Sigmoid colon (tissue), 7 donors: ENCODE measurements around the gene TMEM239. TPM values are rescaled to one million over a fixed set of nuclear protein-coding genes. Genes with fewer than 3 reads are reported as not detected.
A peak's percentile ranks its signal among the peaks of the same experiment; 100 is the strongest.

ENCODE experiments used
- DNase-seq: peaks from one replicate; pipeline ENCODE4 v3.0.0-alpha.2; 2019
- H3K27ac ChIP-seq, 4 donors: fragments of 200-600 bp; sonication (generic); one replicate each; pipeline ENCODE4 v1.5.1; 2016 to 2019; ENCODE audit warnings: mild to moderate bottlenecking in 1 of 4
- H3K27me3 ChIP-seq, 3 donors: fragments of 200-600 bp; sonication (generic); one replicate each; pipeline ENCODE4 v1.5.1; 2019; ENCODE audit warnings: mild to moderate bottlenecking in 1 of 3
- H3K36me3 ChIP-seq, 4 donors: fragments of 200-600 bp; sonication (generic); one replicate each; pipeline ENCODE4 v1.5.1; 2016 to 2019
- H3K4me1 ChIP-seq, 4 donors: fragments of 200-600 bp; sonication (generic); one replicate each; pipeline ENCODE4 v1.5.1; 2017 to 2019
- H3K4me3 ChIP-seq, 4 donors: fragments of 200-600 bp; sonication (generic); one replicate each; pipeline ENCODE4 v1.5.1; 2017 to 2019; ENCODE audit warnings: mild to moderate bottlenecking in 2 of 4, moderate library complexity in 1 of 4
- H3K9me3 ChIP-seq, 4 donors: fragments of 200-600 bp in 3 of 4; sonication (generic) in 3 of 4; one replicate each; pipeline versions ENCODE4 v1.5.1 to v1.6.1; 2013 to 2019
- CTCF ChIP-seq, 4 experiments: fragments of 450-650 bp in 3 of 4; fragments of 200-600 bp in 1 of 4; IDR thresholded peaks; one replicate each; pipeline ENCODE4 v1.5.1; 2016 to 2019; ENCODE audit warnings: antibody characterized with exemption in 4 of 4, mild to moderate bottlenecking in 3 of 4, moderate library complexity in 2 of 4
- EP300 ChIP-seq, 4 donors: sonication (generic); formaldehyde crosslinking; IDR thresholded peaks; one replicate each; pipeline ENCODE4 v1.6.1; 2017; ENCODE audit warnings: antibody characterized with exemption in 4 of 4
- POLR2A ChIP-seq, 2 donors: fragments of 450-650 bp; IDR thresholded peaks; one replicate each; pipeline ENCODE4 v1.6.1; 2016; ENCODE audit warnings: antibody characterized with exemption in 2 of 2, mild to moderate bottlenecking in 2 of 2, moderate library complexity in 2 of 2
- POLR2AphosphoS5 ChIP-seq, 4 donors: sonication (generic); formaldehyde crosslinking; IDR thresholded peaks; one replicate each; pipeline ENCODE4 v1.6.1; 2017; ENCODE audit warnings: antibody characterized with exemption in 4 of 4
- WGBS, 2 donors: extraction: QIAGEN DNeasy Blood & Tissue Kit; methylation state at CpG; one replicate each; pipeline ENCODE4 v1.1.7; 2013; 5-methylcytosine and 5-hydroxymethylcytosine counted together
- intact Hi-C: fragments of 100-400 bp; cut with DNase I; formaldehyde crosslinking; loops from one replicate; pipeline ENCODE4 v1.15.1; 2023
- polyA plus RNA-seq, 3 donors: library from polyadenylated mRNA; stranded (reverse); fragments of 200-250 nt; gene quantifications; one replicate each; pipeline ENCODE4 v1.2.3, GENCODE V29; 2013
- total RNA-seq, 4 donors: library from RNA; depleted of rRNA; stranded (reverse); fragments of >200 nt; gene quantifications; one replicate each; pipeline ENCODE4 v1.1.0, GENCODE V29; 2016
- donor health status: healthy with polysubstance abuse.
- donor health status: Bipolar disorder and iron deficiency.
- donor health status: healthy.

Gene TMEM239
- total and polyA plus RNA-seq, 7 donors: 0.28 TPM; not detected in 6

DNA sequence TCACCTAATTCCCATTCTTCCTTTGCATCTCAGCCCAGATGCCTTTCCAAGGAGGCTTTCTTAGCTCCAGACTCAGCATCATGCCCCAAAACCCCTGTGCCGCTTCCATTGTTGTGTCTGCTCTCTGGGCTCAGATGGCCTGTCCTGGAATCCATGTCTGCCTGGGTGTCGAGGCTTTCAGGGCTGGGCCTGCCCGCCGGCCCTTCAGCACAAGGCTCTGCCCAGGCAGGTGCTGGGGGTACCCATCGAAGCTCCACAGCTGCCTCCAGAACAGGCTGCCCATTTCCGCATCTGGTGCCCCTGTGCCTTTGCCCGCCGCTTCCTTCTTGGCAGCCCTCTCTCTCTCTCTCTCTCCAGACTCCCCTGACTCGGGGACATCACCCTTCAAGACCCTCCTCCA lies 16.9 kb upstream of the TMEM239 start:
- H3K4me3 ChIP-seq: peak overlapping the region in 2 of 4 donors; percentile 29 to 35
- WGBS, 2 donors: 42 to 66% methylated on average over 9 of the region's 9 CpGs
- H3K27ac ChIP-seq: no peak overlapping the region
- H3K36me3 ChIP-seq: no peaks in the 10 kb centered on the region
- DNase-seq: no peak
- peaks cover 22 to 83% (median 48%) of the 10 kb centered on the region in 3 donors for H3K27me3 ChIP-seq
- peaks cover 0 to 18% (median 12%) of the 10 kb centered on the region in 4 donors for H3K4me1 ChIP-seq
- intact Hi-C loops: no loop called here
- H3K9me3 ChIP-seq: no peaks in the 10 kb centered on the region
- TF ChIP-seq EP300 (IDR thresholded peaks at IDR 0.05): no peak

DNA sequence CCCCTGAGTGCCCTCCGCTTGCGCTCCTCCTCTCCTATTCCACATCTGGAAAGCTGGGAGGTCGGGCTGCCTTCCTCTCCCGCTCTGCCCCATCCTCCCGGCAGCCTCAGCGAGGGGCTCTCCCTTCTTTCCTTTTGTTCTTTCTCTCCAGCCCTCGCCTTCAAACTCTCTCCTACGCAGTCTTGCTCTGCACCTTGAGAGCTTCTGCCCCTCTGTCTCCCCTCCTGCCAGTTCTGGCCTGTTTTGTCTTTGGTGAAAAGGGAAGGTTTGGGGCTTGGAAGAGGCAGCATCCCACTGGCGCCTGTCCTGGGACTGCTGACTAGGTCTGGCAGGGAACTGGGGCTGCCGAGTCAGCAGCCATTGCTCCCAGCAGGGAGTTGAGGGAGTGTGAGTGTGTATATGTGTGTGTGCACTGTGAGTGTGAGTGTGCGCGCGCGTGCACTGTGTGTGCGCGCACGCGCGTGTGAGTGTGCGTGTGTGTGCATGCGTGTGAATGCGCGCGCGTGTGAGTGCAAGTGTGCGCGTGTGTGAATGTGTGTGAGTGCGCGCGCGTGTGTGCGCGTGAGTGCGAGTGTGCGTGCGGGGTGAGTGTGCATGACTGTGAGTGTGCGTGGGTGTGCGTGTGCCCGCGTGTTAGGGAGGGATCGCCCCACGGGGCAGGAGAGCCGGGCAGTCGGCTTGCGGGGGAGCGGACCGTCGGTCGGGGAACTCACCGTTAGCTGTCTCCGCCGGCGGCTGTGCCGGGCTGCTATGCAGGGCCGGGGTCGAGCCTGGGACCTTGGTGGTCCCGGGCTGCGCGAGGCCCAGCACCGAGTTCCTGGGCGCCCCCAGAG lies 16.3 kb upstream of the TMEM239 start:
- intact Hi-C loops: no loop called here
- peak overlapping the region in 2 of 4 donors; percentile 29 to 35 for H3K4me3 ChIP-seq
- 3 to 6% methylated on average over 61 of the region's 61 CpGs for WGBS, 2 donors
- no peak overlapping the region for H3K27ac ChIP-seq
- H3K9me3 ChIP-seq: no peaks in the 10 kb centered on the region
- peaks cover 0 to 21% (median 12%) of the 10 kb centered on the region in 4 donors for H3K4me1 ChIP-seq
- TF ChIP-seq EP300 (IDR thresholded peaks at IDR 0.05): no peak
- no peak for TF ChIP-seq CTCF (IDR thresholded peaks at IDR 0.05)
- no peak for TF ChIP-seq POLR2A (IDR thresholded peaks at IDR 0.05)
- TF ChIP-seq POLR2AphosphoS5 (IDR thresholded peaks at IDR 0.05): no peak
- peaks cover 23 to 86% (median 54%) of the 10 kb centered on the region in 3 donors for H3K27me3 ChIP-seq
- no peak for DNase-seq
- no peaks in the 10 kb centered on the region for H3K36me3 ChIP-seq

DNA sequence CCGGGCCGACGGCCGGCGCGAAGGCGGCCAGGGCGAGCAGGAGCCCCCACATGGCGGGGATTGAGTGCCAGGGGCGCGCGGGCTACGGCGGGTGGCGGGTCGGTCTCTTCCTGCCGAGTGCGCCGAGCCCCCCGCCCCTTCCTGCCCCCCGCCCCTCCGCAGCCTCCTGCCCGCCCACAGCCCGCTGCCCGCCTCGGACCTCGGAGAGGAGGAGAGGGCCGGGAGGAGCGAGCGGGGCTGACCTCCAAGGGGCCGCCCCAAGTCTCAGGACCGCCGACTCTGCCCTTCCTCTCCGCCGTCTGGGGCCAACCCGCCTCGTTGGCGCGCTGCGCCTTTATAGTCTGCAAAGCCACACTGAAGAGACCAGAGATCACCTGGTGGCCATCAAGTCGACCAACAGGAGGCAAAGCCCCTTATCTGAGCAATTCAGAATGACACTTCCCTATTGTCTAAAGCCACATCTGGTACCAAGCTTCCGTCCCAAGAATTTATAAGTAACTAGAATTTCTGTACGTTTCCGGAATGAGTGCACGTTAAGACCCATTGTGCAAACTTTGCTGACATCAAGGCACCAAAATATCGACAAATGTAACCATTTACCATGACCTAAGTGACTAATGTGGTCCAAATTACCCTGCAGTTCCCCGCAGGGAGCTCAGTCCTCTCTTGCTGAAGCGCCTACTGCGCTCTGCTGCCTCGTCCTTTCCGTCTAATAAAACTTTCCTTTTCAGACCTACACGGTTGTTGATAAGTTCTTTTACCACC lies 15.5 kb upstream of the TMEM239 start, which contains the start of gene CPXM1:
Gene CPXM1 (minus strand): TSS at position 107 of the 765 bp plus-strand sequence. CDS start 55 bp downstream, at position 52.
- Histone ChIP-seq H3K27me3 (peaks cover 31 to 89% (median 62%) of the 10 kb centered on the region in 3 donors), H3K36me3 (no peaks in the 10 kb centered on the region), H3K9me3 (no peaks in the 10 kb centered on the region), H3K27ac (no peak within 1 kb of the TSS), H3K4me1 (peaks cover 0 to 24% (median 12%) of the 10 kb centered on the region in 4 donors), H3K4me3 (peak within 1 kb of the TSS in 2 of 4 donors; percentile 29 to 35)
- 2 to 4% methylated on average over 52 of the region's 52 CpGs for WGBS, 2 donors
- no peak for TF ChIP-seq POLR2A (IDR thresholded peaks at IDR 0.05)
- TF ChIP-seq POLR2AphosphoS5 (IDR thresholded peaks at IDR 0.05): no peak
- TF ChIP-seq EP300 (IDR thresholded peaks at IDR 0.05): no peak
- TF ChIP-seq CTCF (IDR thresholded peaks at IDR 0.05): no peak
- DNase-seq: no peak
- intact Hi-C loops: no loop called here

- H3K4me3 ChIP-seq: no peak overlapping the region
- peaks cover 34 to 95% (median 68%) of the 10 kb centered on the region in 3 donors for H3K27me3 ChIP-seq
- H3K9me3 ChIP-seq: no peaks in the 10 kb centered on the region
- intact Hi-C loops: no loop called here
- 6 to 8% methylated on average over 13 of the region's 13 CpGs for WGBS, 2 donors
- H3K4me1 ChIP-seq: peaks cover 0 to 24% (median 12%) of the 10 kb centered on the region in 4 donors
- TF ChIP-seq CTCF (IDR thresholded peaks at IDR 0.05): no peak
- TF ChIP-seq POLR2A (IDR thresholded peaks at IDR 0.05): no peak
- TF ChIP-seq POLR2AphosphoS5 (IDR thresholded peaks at IDR 0.05): no peak
- TF ChIP-seq EP300 (IDR thresholded peaks at IDR 0.05): no peak
- no peak overlapping the region for H3K27ac ChIP-seq
- no peaks in the 10 kb centered on the region for H3K36me3 ChIP-seq
- no peak for DNase-seq
Measured at GRCh38 chr20:2801286-2801728, 14.9 kb upstream of the TMEM239 start.
